GM12872 (cell line): ENCODE measurements around the gene NRG3.

ENCODE experiments used
- TF ChIP-seq, protein P1 (sequence below): IDR thresholded peaks from 3 replicates; pipeline ENCODE4 v1.5.1; 2011; ENCODE audit warnings: low read depth, mild to moderate bottlenecking, low read length, moderate library complexity; ENCODE audit not compliant: insufficient read depth

Gene NRG3

DNA sequence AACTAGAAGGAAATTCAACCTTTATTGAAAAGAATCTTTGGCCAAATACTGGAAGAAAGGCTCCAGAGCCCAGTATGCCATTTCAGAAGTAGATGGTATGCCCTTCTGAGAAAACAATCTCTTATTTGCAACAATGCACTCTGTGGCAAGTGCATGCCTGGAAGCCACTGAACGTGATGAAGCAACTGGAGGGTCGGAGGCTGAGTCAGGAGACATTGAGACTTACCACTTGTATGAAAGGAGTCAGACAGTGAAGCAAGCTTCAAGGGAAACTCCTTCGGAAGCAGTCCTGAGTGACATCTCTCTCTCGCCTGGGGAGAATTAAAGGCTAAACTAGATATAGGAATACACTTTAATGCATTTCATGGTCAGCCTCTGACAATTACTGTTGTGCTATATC is 353.7 kb downstream of the NRG3 start:
- TF ChIP-seq, protein P1, sequence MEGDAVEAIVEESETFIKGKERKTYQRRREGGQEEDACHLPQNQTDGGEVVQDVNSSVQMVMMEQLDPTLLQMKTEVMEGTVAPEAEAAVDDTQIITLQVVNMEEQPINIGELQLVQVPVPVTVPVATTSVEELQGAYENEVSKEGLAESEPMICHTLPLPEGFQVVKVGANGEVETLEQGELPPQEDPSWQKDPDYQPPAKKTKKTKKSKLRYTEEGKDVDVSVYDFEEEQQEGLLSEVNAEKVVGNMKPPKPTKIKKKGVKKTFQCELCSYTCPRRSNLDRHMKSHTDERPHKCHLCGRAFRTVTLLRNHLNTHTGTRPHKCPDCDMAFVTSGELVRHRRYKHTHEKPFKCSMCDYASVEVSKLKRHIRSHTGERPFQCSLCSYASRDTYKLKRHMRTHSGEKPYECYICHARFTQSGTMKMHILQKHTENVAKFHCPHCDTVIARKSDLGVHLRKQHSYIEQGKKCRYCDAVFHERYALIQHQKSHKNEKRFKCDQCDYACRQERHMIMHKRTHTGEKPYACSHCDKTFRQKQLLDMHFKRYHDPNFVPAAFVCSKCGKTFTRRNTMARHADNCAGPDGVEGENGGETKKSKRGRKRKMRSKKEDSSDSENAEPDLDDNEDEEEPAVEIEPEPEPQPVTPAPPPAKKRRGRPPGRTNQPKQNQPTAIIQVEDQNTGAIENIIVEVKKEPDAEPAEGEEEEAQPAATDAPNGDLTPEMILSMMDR, result no peak

DNA sequence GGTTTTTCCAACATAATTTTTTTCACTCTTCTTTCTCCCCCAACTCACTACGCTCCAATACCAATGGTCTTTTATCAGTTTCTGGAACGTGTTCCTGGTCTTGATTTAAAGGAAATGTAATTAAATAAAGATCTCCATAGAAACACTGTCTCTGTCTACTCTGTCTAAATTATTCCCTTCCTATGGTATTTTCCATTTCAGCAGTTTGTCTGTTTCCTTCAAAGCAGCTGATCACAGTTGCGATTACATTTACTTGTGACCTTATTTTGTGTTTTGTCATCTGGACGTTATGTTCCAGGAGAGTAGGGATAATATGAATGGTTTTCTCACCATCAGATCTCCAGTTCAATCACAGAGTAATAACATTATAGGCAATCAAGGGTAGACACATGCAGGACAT is 359.2 kb downstream of the NRG3 start:
- TF ChIP-seq, protein P1, result no peak

DNA sequence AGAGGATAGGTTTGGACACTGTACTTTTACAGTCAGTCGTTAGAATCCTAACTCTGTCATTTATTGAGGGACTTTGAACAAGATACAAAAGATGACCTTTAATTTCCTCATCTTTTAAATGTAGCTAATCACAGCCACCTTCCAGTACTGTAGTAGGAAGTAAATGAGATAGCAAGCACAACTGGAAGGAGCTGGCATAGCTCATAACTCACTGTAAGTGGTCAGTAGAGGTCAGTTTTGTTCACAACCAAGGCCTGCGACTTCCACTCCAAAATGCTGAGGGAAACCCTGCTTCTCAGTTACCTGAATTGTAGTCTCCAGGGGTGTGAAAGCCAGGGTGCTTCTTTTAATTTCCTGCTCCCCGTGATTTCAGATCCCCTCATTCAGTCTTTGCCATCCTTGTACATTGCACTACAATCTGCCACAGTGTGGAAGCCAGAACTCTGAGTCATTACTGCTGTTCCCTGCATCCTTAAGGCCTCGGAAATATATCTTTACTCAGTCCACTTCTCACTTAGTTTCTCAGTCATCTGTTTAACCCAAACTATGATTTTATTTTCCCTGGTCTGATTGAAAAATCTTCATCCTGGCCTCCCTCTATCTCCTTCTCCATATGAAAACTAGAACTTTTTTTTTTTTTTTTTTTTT is 361.2 kb downstream of the NRG3 start:
- TF ChIP-seq, protein P1, result no peak

DNA sequence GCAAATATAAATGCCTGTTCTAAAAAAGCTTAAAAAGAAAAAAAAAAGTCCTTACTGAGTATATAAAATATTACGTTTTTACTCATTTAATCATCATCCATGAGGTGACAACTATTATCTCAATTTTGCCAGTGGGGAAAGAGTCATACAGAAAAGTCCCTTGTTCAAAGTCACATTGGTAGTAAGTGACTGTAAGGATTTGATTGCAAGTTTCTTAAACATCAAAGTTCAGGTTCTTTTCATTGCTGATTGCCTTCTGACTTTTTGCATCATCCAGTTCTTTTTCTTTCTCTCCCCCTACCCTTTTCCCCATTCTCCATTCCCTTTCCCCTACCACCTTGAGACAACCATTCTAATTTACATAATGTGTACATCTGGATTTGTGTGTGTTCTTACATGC is 363.3 kb downstream of the NRG3 start:
- TF ChIP-seq, protein P1, result no peak

DNA sequence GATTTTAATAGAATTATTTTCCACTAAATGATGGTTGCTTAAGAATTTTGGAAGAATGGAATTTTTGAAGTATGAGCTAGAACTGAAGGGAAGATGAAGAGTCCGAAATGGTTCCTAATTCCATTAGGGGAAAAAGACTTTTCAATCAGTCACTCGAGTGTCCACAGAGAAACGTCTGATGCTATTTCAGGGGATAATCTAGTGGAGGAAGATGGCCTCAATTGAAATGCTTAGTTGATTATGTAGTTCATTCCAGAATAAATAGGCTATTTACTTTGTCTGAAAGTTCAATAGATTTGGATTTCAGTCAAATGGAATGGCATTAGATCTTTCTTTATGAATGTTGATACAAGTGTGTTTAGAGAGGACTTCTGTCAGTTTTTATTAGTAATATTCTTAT is 365.4 kb downstream of the NRG3 start:
- TF ChIP-seq, protein P1, result no peak

DNA sequence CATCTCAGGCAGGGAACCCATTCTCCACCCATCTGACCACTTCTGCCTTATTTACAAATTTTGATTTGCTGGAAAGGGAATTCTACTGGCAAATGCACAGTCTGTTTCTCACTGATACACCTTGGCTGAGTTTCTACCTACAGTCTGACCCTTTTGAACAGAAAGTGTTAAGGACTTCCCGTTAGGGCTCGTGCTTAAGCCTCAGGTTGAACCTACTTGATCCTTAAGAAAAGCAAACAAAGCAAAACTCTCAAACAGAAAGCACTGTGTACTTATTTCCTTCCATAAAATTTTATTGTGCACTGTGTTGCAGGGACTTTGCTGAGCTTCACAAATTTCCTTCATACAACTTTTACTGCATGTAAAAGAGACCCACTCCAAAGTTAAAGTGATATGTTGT is 367.8 kb downstream of the NRG3 start:
- TF ChIP-seq, protein P1, result no peak

DNA sequence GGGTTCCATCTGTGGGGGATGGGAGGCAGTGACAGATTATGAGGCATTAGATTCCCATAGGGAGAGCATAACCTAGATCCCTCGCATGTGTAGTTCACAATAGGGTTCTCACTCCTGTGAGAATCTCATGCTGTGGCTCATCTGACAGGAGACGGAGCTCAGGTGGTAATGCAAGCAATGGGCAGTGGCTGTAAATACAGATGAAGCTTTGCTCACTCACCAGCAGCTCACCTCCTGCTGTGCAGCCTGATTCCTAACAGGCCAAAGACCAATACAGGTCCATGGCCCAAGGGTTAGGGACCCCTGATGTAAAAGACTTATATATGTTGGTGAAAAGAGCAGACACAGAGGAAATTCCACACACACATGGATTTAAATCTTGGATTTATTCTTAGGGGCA is 370.2 kb downstream of the NRG3 start:
- TF ChIP-seq, protein P1, result no peak
